Vagina (tissue), 2 donors: ENCODE results near the gene PRKCQ. TPM values are rescaled to one million over a fixed set of nuclear protein-coding genes. Genes with fewer than 3 reads are reported as not detected.

Experiments used
- DNase-seq, 2 donors: peaks; one replicate each; pipeline ENCODE4 v3.0.0-alpha.2; 2017; ENCODE audit errors: extremely low spot score in 2 of 2
- H3K27ac ChIP-seq: fragments of 200-600 bp; sonication (generic); one replicate; pipeline ENCODE4 v1.5.1; 2019
- H3K27me3 ChIP-seq: fragments of 200-600 bp; sonication (generic); one replicate; pipeline ENCODE4 v1.5.1; 2019
- H3K36me3 ChIP-seq, 2 donors: fragments of 200-600 bp; sonication (generic); one replicate each; pipeline ENCODE4 v1.5.1; 2017 to 2019
- H3K4me1 ChIP-seq: fragments of 200-600 bp; sonication (generic); one replicate; pipeline ENCODE4 v1.5.1; 2019
- H3K4me3 ChIP-seq, 2 donors: fragments of 200-600 bp; sonication (generic); 1 replicate in 1 of 2; 2 replicates in 1 of 2; pipeline ENCODE4 v1.5.1; 2016 to 2019
- H3K9me3 ChIP-seq: fragments of 200-600 bp; sonication (generic); one replicate; pipeline ENCODE4 v1.5.1; 2019
- CTCF ChIP-seq, 3 experiments: fragments of 450-650 bp in 2 of 3; fragments of 200-600 bp in 1 of 3; sonication (generic) in 1 of 3; IDR thresholded peaks; one replicate each; pipeline ENCODE4 v1.5.1; 2017 to 2019; ENCODE audit warnings: antibody characterized with exemption in 3 of 3, mild to moderate bottlenecking in 2 of 3, moderate library complexity in 2 of 3
- POLR2A ChIP-seq, 2 donors: fragments of 450-650 bp; IDR thresholded peaks; one replicate each; pipeline ENCODE4 v1.6.1; 2017; ENCODE audit warnings: antibody characterized with exemption in 2 of 2, mild to moderate bottlenecking in 2 of 2, moderate library complexity in 2 of 2
- POLR2AphosphoS5 ChIP-seq, 2 donors: sonication (generic); formaldehyde crosslinking; IDR thresholded peaks; one replicate each; pipeline ENCODE4 v1.9.0; 2017; ENCODE audit warnings: antibody characterized with exemption in 2 of 2, mild to moderate bottlenecking in 2 of 2, low read depth in 1 of 2; ENCODE audit not compliant: insufficient read depth in 1 of 2
- intact Hi-C: fragments of 100-400 bp; cut with DNase I; formaldehyde crosslinking; loops from one replicate; pipeline ENCODE4 v1.15.1; 2023
- total RNA-seq: library from RNA; depleted of rRNA; stranded (reverse); fragments of >200 nt; gene quantifications from one replicate; pipeline ENCODE4 v1.2.3, GENCODE V29; 2016

Gene PRKCQ
- total RNA-seq, 1 donor from 2014 or later: 3.7 TPM

DNA sequence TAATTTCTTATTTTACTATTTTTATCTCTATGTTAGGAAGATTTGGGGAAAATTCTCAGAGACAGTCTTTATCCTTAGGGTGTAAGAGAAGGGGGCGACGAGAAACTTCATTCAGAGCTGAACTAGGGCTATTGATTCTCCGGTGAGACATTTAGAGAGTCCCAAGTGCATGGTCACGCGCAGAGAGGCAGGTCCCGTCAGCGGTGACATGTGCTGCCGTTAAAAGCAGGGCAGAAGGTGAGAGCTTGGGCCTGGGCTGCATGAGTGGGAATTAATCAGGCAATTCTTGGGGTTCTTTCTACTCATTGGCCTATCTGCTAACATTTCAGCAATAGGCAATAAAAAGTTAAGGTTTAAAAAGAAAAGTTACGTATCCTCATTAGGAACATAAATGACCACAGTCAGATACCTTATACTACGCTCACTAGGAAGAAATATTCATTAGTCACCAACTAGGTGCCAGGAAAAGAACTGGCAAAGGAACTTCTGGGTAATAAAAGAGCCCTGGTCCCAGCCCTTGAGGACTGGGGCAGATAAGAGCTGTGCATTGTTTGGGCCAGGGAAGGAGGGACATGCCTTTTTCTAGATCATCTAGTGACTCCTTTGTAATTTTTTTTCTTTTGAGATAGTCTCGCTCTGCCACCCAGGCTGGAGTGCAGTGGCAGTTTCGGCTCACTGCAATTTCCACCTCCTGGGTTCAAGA lies 21.2 kb downstream of the PRKCQ start:
- H3K27ac ChIP-seq: no peak overlapping the region
- H3K4me3 ChIP-seq: no peak overlapping the region
- H3K27me3 ChIP-seq: no peaks in the 10 kb centered on the region
- TF ChIP-seq CTCF (IDR thresholded peaks at IDR 0.05): no peak
- no peak for TF ChIP-seq POLR2AphosphoS5 (IDR thresholded peaks at IDR 0.05; ENCODE audit: insufficient read depth in 1 of 2, low read depth in 1 of 2)
- no peak for TF ChIP-seq POLR2A (IDR thresholded peaks at IDR 0.05)
- no peaks in the 10 kb centered on the region for H3K36me3 ChIP-seq
- intact Hi-C loops: no loop called here
- DNase-seq: no peak
- H3K4me1 ChIP-seq: no peaks in the 10 kb centered on the region
- no peaks in the 10 kb centered on the region for H3K9me3 ChIP-seq

- Histone ChIP-seq H3K4me3 (no peak overlapping the region), H3K4me1 (no peaks in the 10 kb centered on the region), H3K27me3 (no peaks in the 10 kb centered on the region), H3K9me3 (no peaks in the 10 kb centered on the region), H3K27ac (no peak overlapping the region), H3K36me3 (no peaks in the 10 kb centered on the region)
- DNase-seq: no peak
- TF ChIP-seq CTCF (IDR thresholded peaks at IDR 0.05): no peak
- no peak for TF ChIP-seq POLR2A (IDR thresholded peaks at IDR 0.05)
- TF ChIP-seq POLR2AphosphoS5 (IDR thresholded peaks at IDR 0.05; ENCODE audit: insufficient read depth in 1 of 2, low read depth in 1 of 2): no peak
- intact Hi-C loops: no loop called here
Observed at GRCh38 chr10:6558272-6558671, 21.8 kb downstream of the PRKCQ start.

DNA sequence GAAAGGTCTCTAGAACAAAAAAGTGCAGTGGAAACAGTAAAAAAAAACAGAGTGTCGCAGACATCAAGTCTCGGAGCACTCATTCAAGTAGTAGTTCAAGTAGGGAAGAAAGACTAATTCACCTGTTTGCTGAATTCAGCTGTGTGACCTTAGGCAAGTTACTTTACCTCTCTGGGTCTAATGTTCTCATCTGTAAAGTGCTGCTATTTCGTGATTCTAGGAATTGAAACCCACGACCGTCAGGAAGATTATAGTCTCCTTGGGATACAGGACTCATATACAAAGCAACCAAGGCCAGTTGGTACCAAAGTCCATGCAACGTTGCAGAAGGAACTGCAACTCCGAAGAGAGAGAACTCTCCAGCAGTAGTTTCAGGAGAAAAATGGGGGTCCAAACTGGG lies 26.1 kb downstream of the PRKCQ start:
- Histone ChIP-seq H3K36me3 (no peaks in the 10 kb centered on the region), H3K27ac (no peak overlapping the region), H3K27me3 (no peaks in the 10 kb centered on the region), H3K4me3 (no peak overlapping the region), H3K9me3 (no peaks in the 10 kb centered on the region), H3K4me1 (no peaks in the 10 kb centered on the region)
- intact Hi-C loops: no loop called here
- no peak for TF ChIP-seq POLR2A (IDR thresholded peaks at IDR 0.05)
- no peak for TF ChIP-seq POLR2AphosphoS5 (IDR thresholded peaks at IDR 0.05; ENCODE audit: insufficient read depth in 1 of 2, low read depth in 1 of 2)
- TF ChIP-seq CTCF (IDR thresholded peaks at IDR 0.05): no peak
- no peak for DNase-seq

GRCh38 chr10:6543431-6544005 lies 36.6 kb downstream of the PRKCQ start:
- TF ChIP-seq POLR2AphosphoS5 (IDR thresholded peaks at IDR 0.05; ENCODE audit: insufficient read depth in 1 of 2, low read depth in 1 of 2) (no peak), CTCF (IDR thresholded peaks at IDR 0.05) (no peak), POLR2A (IDR thresholded peaks at IDR 0.05) (no peak)
- intact Hi-C loops: no loop called here
- H3K9me3 ChIP-seq: no peaks in the 10 kb centered on the region
- H3K27me3 ChIP-seq: no peaks in the 10 kb centered on the region
- H3K4me3 ChIP-seq: no peak overlapping the region
- no peaks in the 10 kb centered on the region for H3K36me3 ChIP-seq
- H3K4me1 ChIP-seq: no peaks in the 10 kb centered on the region
- H3K27ac ChIP-seq: no peak overlapping the region
- no peak for DNase-seq

DNA sequence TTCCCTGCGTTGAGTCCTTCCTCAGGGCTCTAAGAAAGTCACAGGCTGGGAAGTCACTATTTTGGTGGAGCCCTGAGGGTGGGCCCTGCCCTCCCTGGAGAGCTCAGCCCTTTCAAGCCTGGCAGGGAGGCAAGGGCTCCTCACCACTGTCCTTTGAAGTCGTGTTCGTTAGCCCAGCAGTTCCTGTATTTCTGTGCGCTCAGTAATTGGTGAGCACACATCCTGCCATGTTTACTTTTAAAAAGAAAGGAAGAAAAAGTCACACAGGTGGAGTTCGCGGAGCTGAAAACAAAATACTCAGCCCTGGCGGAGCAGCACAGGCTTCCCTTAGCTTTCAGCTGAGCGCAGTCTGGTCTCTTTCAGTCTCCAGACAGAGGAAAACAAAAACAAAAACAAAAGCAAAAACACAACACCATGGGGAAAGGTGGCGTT lies 37.1 kb downstream of the PRKCQ start:
- TF ChIP-seq CTCF (IDR thresholded peaks at IDR 0.05) (no peak), POLR2A (IDR thresholded peaks at IDR 0.05) (no peak), POLR2AphosphoS5 (IDR thresholded peaks at IDR 0.05; ENCODE audit: insufficient read depth in 1 of 2, low read depth in 1 of 2) (no peak)
- H3K9me3 ChIP-seq: no peaks in the 10 kb centered on the region
- no peak overlapping the region for H3K27ac ChIP-seq
- no peak for DNase-seq
- H3K36me3 ChIP-seq: no peaks in the 10 kb centered on the region
- no peaks in the 10 kb centered on the region for H3K27me3 ChIP-seq
- H3K4me3 ChIP-seq: no peak overlapping the region
- intact Hi-C loops: no loop called here
- no peaks in the 10 kb centered on the region for H3K4me1 ChIP-seq
